GM19193 (cell line): ENCODE results near the gene CHMP4A.
A peak's percentile ranks its signal among the peaks of the same experiment; 100 is the strongest.

Experiments
- POLR2A ChIP-seq: IDR thresholded peaks from 4 replicates; pipeline ENCODE4 v1.6.1; 2011; ENCODE audit not compliant: insufficient read depth, insufficient read length; ENCODE audit errors: extremely low read depth

Gene CHMP4A

GRCh38 chr14:24236689-24237462 is 23.6 kb upstream of the CHMP4A start:
- TF ChIP-seq POLR2A = peak; percentile 22

- no peak for TF ChIP-seq POLR2A
Observed at GRCh38 chr14:24235804-24236688, 22.8 kb upstream of the CHMP4A start.

DNA sequence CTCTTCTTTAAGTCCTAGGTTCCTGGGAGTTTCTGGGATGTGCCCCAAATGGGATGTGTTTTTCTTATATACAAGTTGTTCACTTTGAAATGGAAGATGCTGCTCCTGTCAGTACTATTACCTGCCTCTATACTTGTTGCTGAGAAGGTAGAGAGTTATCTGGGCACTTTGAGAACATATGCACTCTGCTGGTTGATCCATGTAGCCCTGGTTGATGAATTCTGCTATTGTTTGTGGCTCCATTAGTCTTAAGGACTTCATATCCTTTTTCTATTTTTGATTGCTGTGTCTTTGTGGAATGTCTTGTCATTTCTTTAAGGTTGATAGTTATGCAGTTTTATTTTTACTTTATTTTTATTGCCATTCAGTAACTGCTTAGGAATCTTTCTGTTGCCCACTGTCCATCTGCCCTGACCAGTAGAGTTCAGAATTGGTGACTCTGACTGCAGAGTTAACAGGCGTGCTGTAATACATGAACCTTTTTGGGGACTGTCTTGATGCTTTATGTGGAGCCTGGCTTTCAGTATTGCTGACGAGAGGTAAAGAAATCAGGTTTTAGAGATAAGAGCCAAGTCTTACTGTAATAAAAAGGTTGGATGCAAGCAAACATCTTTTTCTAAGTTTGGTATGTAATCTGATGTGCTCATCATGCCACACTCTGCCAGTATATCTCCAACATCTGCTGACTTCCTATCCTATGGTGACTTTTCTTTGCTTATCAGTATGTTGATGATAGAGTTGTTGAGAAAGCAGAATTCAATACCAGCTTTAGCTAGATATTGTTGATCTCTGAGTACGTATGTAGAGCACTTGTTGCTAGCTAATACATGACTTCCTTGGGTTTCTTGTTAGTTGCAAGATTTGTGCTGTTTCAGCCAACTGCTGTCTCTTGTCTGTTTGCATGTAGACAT is 21.1 kb upstream of the CHMP4A start:
- TF ChIP-seq POLR2A = no peak

GRCh38 chr14:24233538-24233866 is 20.2 kb upstream of the CHMP4A start:
- no peak for TF ChIP-seq POLR2A

DNA sequence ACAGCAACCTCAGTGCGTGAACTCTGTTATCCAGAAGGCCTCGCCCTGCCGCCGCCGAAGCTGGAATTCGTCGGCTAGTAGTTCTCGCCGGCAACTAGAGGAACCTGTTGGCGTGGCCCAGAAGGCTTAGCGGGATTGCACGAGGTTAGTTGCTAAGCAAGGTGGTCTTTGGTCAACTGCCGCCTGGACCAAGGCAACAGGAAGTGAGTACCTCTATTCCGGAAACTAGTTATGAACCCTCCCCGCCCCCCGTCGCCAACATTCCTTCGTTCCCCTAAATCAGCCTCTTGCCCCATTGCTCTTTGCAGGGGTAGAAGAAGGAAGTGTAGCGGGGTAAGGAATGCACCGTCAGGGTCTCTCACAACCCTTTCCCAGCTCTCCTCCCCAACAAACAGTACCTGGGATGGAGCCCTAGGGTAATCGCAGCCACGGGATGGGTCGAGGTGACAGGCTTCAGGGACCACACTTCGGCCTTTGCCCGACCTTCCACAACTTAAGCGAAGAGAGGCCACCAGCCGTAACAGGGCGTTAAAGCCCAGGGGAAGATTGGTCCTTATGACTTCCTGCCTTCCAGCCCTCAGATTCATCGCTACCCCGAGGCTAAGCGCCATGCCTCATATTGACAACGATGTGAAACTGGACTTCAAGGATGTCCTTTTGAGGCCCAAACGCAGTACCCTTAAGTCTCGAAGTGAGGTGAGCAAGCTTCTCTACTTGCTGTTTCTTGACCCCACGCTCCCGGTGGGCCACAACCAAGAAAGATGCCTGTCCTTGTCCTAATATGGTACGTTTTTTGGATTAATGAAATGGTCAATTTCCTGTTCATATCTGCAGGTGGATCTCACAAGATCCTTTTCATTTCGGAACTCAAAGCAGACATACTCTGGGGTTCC is 19.6 kb upstream of the CHMP4A start, which contains the start of gene GMPR2:
TSS of gene GMPR2 (plus strand) at position 285 of the 893 bp plus-strand sequence. CDS start at position 610, 325 bp downstream.
- peak; percentile 60 for TF ChIP-seq POLR2A

DNA sequence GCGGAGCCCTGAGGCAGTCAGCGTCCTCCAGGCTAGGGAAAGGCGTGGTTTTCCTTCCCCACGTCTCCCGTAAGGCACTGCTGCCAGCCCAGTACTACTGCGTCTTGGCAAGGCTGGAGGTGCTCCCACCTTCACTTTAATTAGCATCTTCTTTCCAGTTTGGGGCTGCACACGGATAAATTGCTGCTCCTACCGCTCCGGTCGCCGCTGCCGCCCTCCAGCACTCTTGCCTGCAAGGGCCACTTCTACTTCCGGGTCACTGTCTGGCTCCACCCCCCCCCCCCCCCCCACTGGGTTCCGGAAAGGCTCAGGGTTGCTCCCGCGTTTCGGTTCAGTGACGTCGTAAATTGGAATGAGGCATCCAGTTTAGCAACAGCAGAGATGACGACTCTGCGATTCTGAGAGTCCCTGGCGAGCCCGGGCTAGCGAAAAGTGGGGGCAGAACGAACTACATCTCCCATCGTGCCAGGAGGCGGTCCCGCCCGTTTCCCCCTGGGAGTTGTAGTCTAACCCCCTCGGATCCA is 18.9 kb upstream of the CHMP4A start, which contains the start of gene NEDD8:
TSS of gene NEDD8 (minus strand) at position 247 of the 524 bp plus-strand sequence. CDS start at position 147, 100 bp downstream.
- TF ChIP-seq POLR2A = peak; percentile 53

- TF ChIP-seq POLR2A = no peak
Observed at GRCh38 chr14:24231263-24232120, 18.2 kb upstream of the CHMP4A start.

DNA sequence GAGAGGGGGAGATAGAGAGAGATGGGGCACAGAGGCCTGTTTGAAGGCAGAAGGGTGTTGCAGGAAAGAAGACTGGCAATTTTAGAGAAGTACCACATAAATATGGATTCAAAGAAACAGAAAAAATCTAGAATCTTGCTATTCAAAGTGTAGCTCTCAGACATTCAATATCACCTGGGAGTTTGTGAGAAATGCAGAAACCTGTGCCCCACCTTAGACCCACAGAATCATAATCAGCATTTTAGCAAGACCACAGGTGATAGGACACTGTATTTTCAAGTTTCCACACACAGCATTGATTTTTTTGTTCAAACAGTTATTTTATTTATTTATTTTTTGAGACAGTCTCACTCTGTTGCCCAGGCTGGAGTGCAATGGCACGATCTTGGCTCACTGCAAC is 15.6 kb upstream of the CHMP4A start:
- no peak for TF ChIP-seq POLR2A

GRCh38 chr14:24226473-24226872 is 13.2 kb upstream of the CHMP4A start:
- no peak for TF ChIP-seq POLR2A

DNA sequence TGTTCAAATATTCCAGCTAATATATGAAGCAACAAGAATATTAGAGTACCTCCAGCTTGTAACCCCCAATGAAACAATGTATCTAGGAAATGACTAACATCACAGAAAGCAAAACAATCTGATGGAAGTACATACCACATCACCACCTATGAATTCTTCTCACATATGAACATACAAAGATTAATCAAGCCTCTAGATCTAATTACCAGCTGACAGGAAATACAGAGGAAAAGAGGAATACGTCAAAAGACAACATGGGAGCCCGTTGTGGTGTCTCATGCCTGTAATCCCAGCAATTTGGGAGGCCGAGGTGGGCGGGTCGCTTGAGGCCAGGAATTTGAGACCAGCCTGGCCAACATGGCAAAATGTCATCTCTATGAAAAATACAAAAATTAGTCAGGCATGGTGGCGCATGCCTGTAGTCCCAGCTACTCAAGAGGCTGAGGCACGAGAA is 11.4 kb upstream of the CHMP4A start:
- no peak for TF ChIP-seq POLR2A

DNA sequence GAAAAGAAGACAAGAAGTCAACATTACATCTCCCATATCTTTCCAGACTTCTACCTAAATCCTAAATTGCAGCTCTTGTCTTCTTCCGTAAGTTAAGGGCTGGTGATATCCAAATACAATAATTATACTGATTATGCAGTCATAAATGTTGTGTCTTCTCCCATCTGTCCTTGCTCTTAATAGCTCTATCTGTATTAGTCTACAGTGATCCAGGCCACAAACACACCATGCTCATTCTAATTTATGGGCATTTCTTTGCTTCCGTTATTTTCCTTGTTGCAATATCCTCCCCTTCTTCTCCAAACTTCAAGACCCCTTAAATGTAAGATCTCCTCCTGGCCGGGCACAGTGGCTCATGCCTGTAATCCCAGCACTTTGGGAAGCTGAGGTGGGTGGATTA is 6.2 kb upstream of the CHMP4A start:
- no peak for TF ChIP-seq POLR2A

DNA sequence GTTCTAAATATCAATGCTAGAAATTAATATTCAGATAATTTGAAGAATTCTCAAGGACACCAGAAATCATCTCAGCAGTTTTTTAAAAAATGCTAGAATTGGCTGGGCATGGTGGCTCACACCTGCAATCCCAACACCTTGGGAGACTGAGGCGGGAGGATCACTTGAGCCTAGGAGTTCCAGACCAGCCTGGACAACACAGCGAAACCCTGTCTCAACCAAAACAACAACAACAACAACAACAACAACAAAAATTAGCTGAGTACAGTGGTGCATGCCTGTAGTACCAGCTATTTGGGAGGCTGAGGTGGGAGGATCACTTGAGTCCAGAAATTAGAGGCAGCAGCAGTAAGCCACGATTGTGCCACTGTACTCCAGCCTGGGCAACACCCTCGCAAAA is 5.8 kb upstream of the CHMP4A start:
- no peak for TF ChIP-seq POLR2A

DNA sequence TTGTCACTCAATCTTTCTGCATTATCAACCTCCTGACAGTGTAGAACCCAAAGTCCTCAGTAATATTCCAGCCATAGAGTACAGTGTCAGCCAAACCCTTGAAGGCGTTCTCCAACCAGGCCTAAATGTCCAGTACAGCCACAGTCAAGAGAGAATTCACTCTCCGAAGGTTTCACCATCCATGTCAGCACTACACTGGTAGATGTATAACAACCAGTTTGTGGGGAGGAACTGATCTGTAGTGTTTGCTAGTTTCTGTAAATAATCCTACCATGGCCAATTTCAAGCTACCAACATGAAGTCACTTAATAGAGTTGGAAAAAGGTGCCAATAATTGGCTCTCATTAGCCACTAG is 3.0 kb upstream of the CHMP4A start:
- TF ChIP-seq POLR2A = no peak
